Inferior parietal cortex (tissue), 1 donor: ENCODE measurements around the gene MYO10.

ENCODE experiments used
- DNase-seq: peaks from one replicate; pipeline ENCODE4 v3.0.0-alpha.2; 2016; ENCODE audit errors: extremely low spot score

The MYO10 gene

GRCh38 chr5:16943846-16944678 lies 8.0 kb upstream of the MYO10 start:
- DNase-seq = no peak

GRCh38 chr5:16937503-16938161 lies 1.5 kb upstream of the MYO10 start:
- DNase-seq = no peak

GRCh38 chr5:16936989-16937438 lies 926 bp upstream of the MYO10 start:
- DNase-seq = no peak

- DNase-seq = no peak
These were observed 598 bp downstream of the MYO10 start for GRCh38 chr5:16935231-16936149.

GRCh38 chr5:16934677-16935153 lies 1.4 kb downstream of the MYO10 start:
- DNase-seq = no peak

- DNase-seq = no peak
These were observed 2.0 kb downstream of the MYO10 start for GRCh38 chr5:16934123-16934522.

GRCh38 chr5:16933337-16933736 lies 2.8 kb downstream of the MYO10 start:
- DNase-seq = no peak

- no peak for DNase-seq
These were observed 3.7 kb downstream of the MYO10 start for GRCh38 chr5:16932401-16932800.

- no peak for DNase-seq
These were observed 4.6 kb downstream of the MYO10 start for GRCh38 chr5:16931334-16932110.

- no peak for DNase-seq
These were observed 5.6 kb downstream of the MYO10 start for GRCh38 chr5:16930496-16930895.

GRCh38 chr5:16929831-16930230 lies 6.3 kb downstream of the MYO10 start:
- DNase-seq = no peak

GRCh38 chr5:16929347-16929746 lies 6.7 kb downstream of the MYO10 start:
- DNase-seq = no peak

GRCh38 chr5:16927613-16928012 lies 8.5 kb downstream of the MYO10 start:
- no peak for DNase-seq

- DNase-seq = no peak
These were observed 9.7 kb downstream of the MYO10 start for GRCh38 chr5:16926417-16926816.

- no peak for DNase-seq
These were observed 11.9 kb downstream of the MYO10 start for GRCh38 chr5:16924206-16924605.

- no peak for DNase-seq
These were observed 13.7 kb downstream of the MYO10 start for GRCh38 chr5:16922430-16922829.

GRCh38 chr5:16921211-16921610 lies 14.9 kb downstream of the MYO10 start:
- DNase-seq = no peak

GRCh38 chr5:16920109-16920816 lies 15.8 kb downstream of the MYO10 start:
- no peak for DNase-seq

- DNase-seq = no peak
These were observed 17.0 kb downstream of the MYO10 start for GRCh38 chr5:16918891-16919671.

- DNase-seq = no peak
These were observed 17.9 kb downstream of the MYO10 start for GRCh38 chr5:16918156-16918555.
